K562 (cell line): Measurements from ENCODE around the gene CPNE9. TPM values are rescaled to one million over a fixed set of nuclear protein-coding genes. Genes with fewer than 3 reads are reported as not detected.

Experiments
- ATAC-seq: fragments of 200-7000 bp; cut with Tn5 transposase; 3 replicates; pipeline ENCODE4 v1.9.1; 2020; ENCODE audit warnings: moderate library complexity
- BruUV-seq: library from RNA; stranded (reverse); fragments of 400-500 nt; replicated peaks from 2 replicates; lab custom pipeline; 2021; lab: Mats Ljungman, UMichigan
- CTCF ChIA-PET: fragments of 300-600 bp; formaldehyde crosslinking; extraction: SDS; loops from one replicate; lab custom pipeline; 2021; ENCODE audit warnings: low intra/inter-chr PET ratio; lab: Yijun Ruan, JAX
- POLR2A ChIA-PET: fragments of 300-600, 350-650 bp; sonication (Branson Sonifier 250); formaldehyde crosslinking; extraction: SDS; loops from one replicate; lab custom pipeline; 2021; ENCODE audit warnings: antibody characterized with exemption, inconsistent platforms; lab: Yijun Ruan, JAX
- DNase-seq, 4 experiments: peaks; one replicate each; pipeline versions ENCODE4 v3.0.0 to v3.0.0-alpha.2; 2011 to 2018; ENCODE audit warnings: low spot score in 3 of 4, mixed read lengths in 3 of 4; ENCODE audit errors: extremely low read depth in 1 of 4
- FAIRE-seq: peaks from 2 replicates; lab custom pipeline; 2011; peaks lifted over from hg19 to GRCh38; lab: Jason Lieb, UNC
- H2AFZ ChIP-seq: 2 replicates; pipeline ENCODE4 v1.6.0; 2011; ENCODE audit warnings: low read depth, low read length, control low read depth, inconsistent platforms
- H3K27ac ChIP-seq: fragments of 200-600 bp; 3 replicates; pipeline ENCODE4 v1.8.0; 2011; ENCODE audit warnings: low read depth, mild to moderate bottlenecking, control low read depth, inconsistent platforms, low read length, moderate library complexity, mixed read lengths; ENCODE audit errors: extremely low read depth
- H3K27me3 ChIP-seq, 2 experiments: fragments of 300-600 bp in 1 of 2; 2 replicates in 1 of 2; 3 replicates in 1 of 2; pipeline versions ENCODE4 v1.6.0 to v1.8.0; 2011; ENCODE audit warnings: inconsistent platforms in 2 of 2, low read length in 2 of 2, mild to moderate bottlenecking in 1 of 2, mixed read lengths in 1 of 2, moderate library complexity in 1 of 2; ENCODE audit not compliant: control insufficient read depth in 2 of 2, insufficient read depth in 2 of 2
- H3K36me3 ChIP-seq: fragments of 300-600 bp; 3 replicates; pipeline ENCODE4 v1.8.0; 2011; ENCODE audit warnings: mild to moderate bottlenecking, low read length, inconsistent platforms; ENCODE audit not compliant: control insufficient read depth, insufficient read depth
- H3K4me1 ChIP-seq, 2 experiments: fragments of 200-600 bp in 1 of 2; replicated peaks in 1 of 2; 2 replicates in 1 of 2; 3 replicates in 1 of 2; pipeline versions ENCODE4 v1.5.1 to v1.8.0; 2011; ENCODE audit warnings: inconsistent platforms in 2 of 2, low read length in 2 of 2, mild to moderate bottlenecking in 1 of 2, mixed read lengths in 1 of 2, moderate library complexity in 1 of 2; ENCODE audit not compliant: control insufficient read depth in 2 of 2, insufficient read depth in 2 of 2
- H3K4me2 ChIP-seq: 2 replicates; pipeline ENCODE4 v1.6.1; 2011; ENCODE audit warnings: low read length, control low read depth, inconsistent platforms, mixed read lengths; ENCODE audit not compliant: insufficient read depth
- H3K4me3 ChIP-seq: fragments of 200-600 bp; sonication (generic), shearing (Covaris generic); 2 replicates; pipeline ENCODE4 v1.5.1; 2016; ENCODE audit warnings: control low read depth, inconsistent platforms
- H3K79me2 ChIP-seq: fragments of 200-600 bp; 3 replicates; pipeline ENCODE4 v1.8.0; 2011; ENCODE audit warnings: low read length, inconsistent platforms; ENCODE audit not compliant: control insufficient read depth, insufficient read depth
- H3K9ac ChIP-seq, 2 experiments: 2 replicates each; pipeline versions ENCODE4 v1.6.0 to v1.6.1; 2011; ENCODE audit warnings: low read depth in 2 of 2, low read length in 2 of 2, control low read depth in 1 of 2, inconsistent platforms in 1 of 2, mild to moderate bottlenecking in 1 of 2, mixed read lengths in 1 of 2; ENCODE audit not compliant: insufficient read depth in 1 of 2
- H3K9me1 ChIP-seq: one replicate; pipeline ENCODE4 v1.6.0; 2011; ENCODE audit warnings: inconsistent platforms, mild to moderate bottlenecking, low read length, moderate library complexity; ENCODE audit not compliant: control insufficient read depth, insufficient read depth
- H3K9me3 ChIP-seq: replicated peaks from 2 replicates; pipeline ENCODE4 v1.5.1; 2011; ENCODE audit warnings: low read depth, low read length, inconsistent platforms; ENCODE audit not compliant: control insufficient read depth, insufficient read depth
- H4K20me1 ChIP-seq: replicated peaks from 2 replicates; pipeline ENCODE4 v1.6.1; 2011; ENCODE audit warnings: low read length, inconsistent platforms, mixed read lengths; ENCODE audit not compliant: control insufficient read depth, insufficient read depth
- ATF3 ChIP-seq, 2 experiments: fragments of 450-650 bp in 1 of 2; sonication (generic) in 1 of 2; formaldehyde crosslinking in 1 of 2; IDR thresholded peaks in 1 of 2; conservative IDR thresholded peaks in 1 of 2; 2 replicates each; pipeline versions ENCODE4 v1.6.1 to v1.8.1; 2016 to 2023; ENCODE audit warnings: mild to moderate bottlenecking in 2 of 2, moderate library complexity in 2 of 2, inconsistent platforms in 1 of 2, missing genetic modification reagents in 1 of 2
- CEBPG ChIP-seq, 3 experiments: fragments of 200-800 bp in 1 of 3; sonication (Bioruptor generic) in 1 of 3; sonication (generic) in 1 of 3; formaldehyde crosslinking in 1 of 3; IDR thresholded peaks in 2 of 3; conservative IDR thresholded peaks in 1 of 3; 2 replicates each; pipeline versions ENCODE4 v1.6.1 to v1.8.0; 2016 to 2022; ENCODE audit warnings: missing compliant biosample characterization in 2 of 3, missing genetic modification characterization in 2 of 3, mild to moderate bottlenecking in 1 of 3, missing genetic modification reagents in 1 of 3
- EGR1 ChIP-seq: fragments of 450-650 bp; conservative IDR thresholded peaks from 2 replicates; pipeline ENCODE4 v1.6.1; 2017; ENCODE audit warnings: mild to moderate bottlenecking
- JUN ChIP-seq, 2 experiments: sonication (generic) in 1 of 2; formaldehyde crosslinking in 1 of 2; IDR thresholded peaks; 2 replicates each; pipeline versions ENCODE4 v1.6.1 to v1.8.0; 2012 to 2022; ENCODE audit warnings: borderline replicate concordance in 2 of 2, mild to moderate bottlenecking in 2 of 2, improper control_type of control experiment in 1 of 2, low read depth in 1 of 2, low read length in 1 of 2, missing genetic modification reagents in 1 of 2
- JUND ChIP-seq, 2 experiments: IDR thresholded peaks; 2 replicates in 1 of 2; 3 replicates in 1 of 2; pipeline ENCODE4 v1.6.1; 2011; ENCODE audit warnings: borderline replicate concordance in 2 of 2, low read depth in 2 of 2, low read length in 2 of 2, improper control_type of control experiment in 1 of 2, missing biosample characterization in 1 of 2, missing genetic modification characterization in 1 of 2, missing genetic modification reagents in 1 of 2
- MIER1 ChIP-seq: fragments of 450-650 bp; IDR thresholded peaks from 2 replicates; pipeline ENCODE4 v1.6.1; 2016; ENCODE audit warnings: antibody characterized with exemption, mild to moderate bottlenecking, low read depth
- PBX2 ChIP-seq, 2 experiments: IDR thresholded peaks in 1 of 2; conservative IDR thresholded peaks in 1 of 2; 2 replicates each; pipeline ENCODE4 v1.6.1; 2016; ENCODE audit warnings: low read depth in 2 of 2, mild to moderate bottlenecking in 1 of 2, missing compliant biosample characterization in 1 of 2, missing genetic modification characterization in 1 of 2, moderate library complexity in 1 of 2
- SLC30A9 ChIP-seq: fragments of 250-450 bp; sonication (Bioruptor Pico); IDR thresholded peaks from 2 replicates; pipeline ENCODE4 v1.8.0; 2022; ENCODE audit warnings: mild to moderate bottlenecking, moderate library complexity
- SOX6 ChIP-seq: fragments of 450-650 bp; IDR thresholded peaks from 2 replicates; pipeline ENCODE4 v1.6.1; 2014; ENCODE audit warnings: mild to moderate bottlenecking
- TRIM24 ChIP-seq, 2 experiments: fragments of 450-650 bp; IDR thresholded peaks; 2 replicates each; pipeline ENCODE4 v1.6.1; 2016
- ZBTB43 ChIP-seq: sonication (generic); formaldehyde crosslinking; IDR thresholded peaks from 2 replicates; pipeline ENCODE4 v1.8.0; 2023; ENCODE audit warnings: mild to moderate bottlenecking, missing genetic modification reagents
- ZNF12 ChIP-seq: sonication (generic); formaldehyde crosslinking; IDR thresholded peaks from 2 replicates; pipeline ENCODE4 v1.4.0; 2020; ENCODE audit warnings: mild to moderate bottlenecking, missing genetic modification reagents
- WGBS: fragments of 100-300 bp; shearing (Covaris generic); methylation state at CpG from one replicate; pipeline ENCODE4 v1.1.6; 2016; ENCODE audit warnings: low coverage, mixed read lengths; ENCODE audit not compliant: insufficient coverage; ENCODE audit errors: missing lambda C conversion rate; 5-methylcytosine and 5-hydroxymethylcytosine counted together
- in situ Hi-C: fragments of 300-500 bp; cut with MboI; formaldehyde crosslinking; loops from 4 replicates; pipeline ENCODE4 v1.15.0; 2018; ENCODE audit warnings: inconsistent platforms, mixed read lengths
- intact Hi-C: fragments of 100-400 bp; cut with micrococcal nuclease; formaldehyde crosslinking; loops from 2 replicates; pipeline ENCODE4 v1.14.2; 2022
- polyA plus RNA-seq, 8 experiments: library from polyadenylated mRNA; depleted of rRNA in 4 of 8; stranded (reverse) in 5 of 8; unstranded in 3 of 8; fragments of >200 nt; fragmentation: Nextera tagmentation in 2 of 8; fragmentation: Illumina TruSeq in 1 of 8; extraction: Ambion mirVana in 2 of 8; extraction: Trizol in 1 of 8; gene quantifications; 2 replicates each; pipeline versions ENCODE4 v1.2.1 to v1.2.3, GENCODE V29; 2011 to 2014; ENCODE audit warnings: inconsistent platforms in 1 of 8, missing spikeins in 1 of 8
- total RNA-seq, 7 experiments: library from RNA; depleted of rRNA in 6 of 7; stranded (reverse); fragments of >200 nt in 6 of 7; fragmentation: Illumina TruSeq in 2 of 7; extraction: Trizol in 2 of 7; gene quantifications; 2 replicates each; pipeline versions ENCODE4 v1.2.1 to v1.2.3, GENCODE V29; 2011 to 2021; ENCODE audit warnings: low replicate concordance in 1 of 7

CPNE9 gene
- total and polyA plus RNA-seq, 9 of the 15 experiments (the other 6 are each of a cell fraction or from before 2014, with no cell fraction given), result 0.22 to 0.56 (median 0.29) TPM; not detected in 3

- no peaks in the 10 kb centered on the region for H3K79me2 ChIP-seq
- peak in 1 of 2 experiments; percentile 13; a peak in 1 of 4 replicates for TF ChIP-seq TRIM24 (IDR thresholded peaks at IDR 0.05)
- TF ChIP-seq PBX2 (CRISPR knock-in tag; IDR thresholded peaks at IDR 0.05; ENCODE audit: low read depth), result no peak
- no peak for TF ChIP-seq PBX2 (tag; conservative IDR thresholded peaks at IDR 0.05; ENCODE audit: low read depth)
- TF ChIP-seq JUND (IDR thresholded peaks at IDR 0.05; ENCODE audit: borderline replicate concordance, low read depth, low read length), result peak; percentile 65; the same call in 1 of the 2 replicates
- no peak for TF ChIP-seq JUND (tag; IDR thresholded peaks at IDR 0.05; ENCODE audit: borderline replicate concordance, low read depth, low read length)
- TF ChIP-seq MIER1, result no peak
- 0 out of 2 replicates have a peak, but pooled peaks have one; percentile 11 for TF ChIP-seq SOX6
- TF ChIP-seq ZNF12 (CRISPR knock-in tag), result no peak
- no peak for TF ChIP-seq ZBTB43 (CRISPR knock-in tag)
- no peak for TF ChIP-seq SLC30A9
- TF ChIP-seq JUN (IDR thresholded peaks at IDR 0.05; ENCODE audit: borderline replicate concordance, low read depth, low read length), result peak; percentile 63; the same call in 1 of the 2 replicates
- TF ChIP-seq JUN (CRISPR knock-in tag; IDR thresholded peaks at IDR 0.05; ENCODE audit: borderline replicate concordance), result no peak
- peak; percentile 92 for TF ChIP-seq CEBPG (CRISPR knock-in tag; IDR thresholded peaks at IDR 0.05)
- peak in 1 of 2 experiments; percentile 90; a peak in 2 of 4 replicates for TF ChIP-seq CEBPG (tag; conservative IDR thresholded peaks at IDR 0.05 in 1 of 2, IDR thresholded peaks at IDR 0.05 in 1 of 2)
- peak; percentile 76 for TF ChIP-seq EGR1
- TF ChIP-seq ATF3 (IDR thresholded peaks at IDR 0.05), result peak; percentile 88
- TF ChIP-seq ATF3 (CRISPR knock-in tag; conservative IDR thresholded peaks at IDR 0.05), result no peak
Observed at GRCh38 chr3:9778143-9779074, 74.8 kb downstream of the CPNE9 start.

More at GRCh38 chr3:9778143-9779074, 74.8 kb downstream of the CPNE9 start:
- no peak overlapping the region for H2AFZ ChIP-seq
- ATAC-seq, result peak; percentile 32
- no peak overlapping the region; the same call in 2 of the 3 replicates for H3K27ac ChIP-seq
- peaks cover 31% of the 10 kb centered on the region for H3K36me3 ChIP-seq
- H3K4me2 ChIP-seq, result no peak overlapping the region
- POLR2A ChIA-PET, result interaction anchor here (0.6 to 2.2 kb wide), 6 partner anchors 8 to 601 kb away, joined by 3 to 12 read pairs (median 4); partner anchors contain the start of gene ARPC4
- peak overlapping the region in 1 of 2 experiments; percentile 8; a peak in 1 of 4 replicates for H3K9ac ChIP-seq
- 61% methylated on average over 5 of the region's 5 CpGs for WGBS
- no TSS peak for BruUV-seq
- CTCF ChIA-PET, result no interaction called here
- H3K9me3 ChIP-seq, result no peaks in the 10 kb centered on the region
- H3K9me1 ChIP-seq, result no peaks in the 10 kb centered on the region
- DNase-seq, result peak in 2 of 4 experiments; percentile 30 to 47
- peaks cover 11 to 12% of the 10 kb centered on the region in 2 experiments for H3K4me1 ChIP-seq
- FAIRE-seq, result peak; percentile 42
- in situ Hi-C loops, result no loop called here
- no peaks in the 10 kb centered on the region for H4K20me1 ChIP-seq
- intact Hi-C loops, result no loop called here
- no peak overlapping the region for H3K4me3 ChIP-seq
- no peaks in the 10 kb centered on the region for H3K27me3 ChIP-seq
